Suppressor macrophage treated with lipopolysaccharide for 4 hours (primary cell): ENCODE measurements around the gene GUSB.
"Not testable (repeated sequence)": the region's sequence is repeated elsewhere in the genome, so short reads cannot be mapped to it uniquely, and the experiment has no call there.

ENCODE experiments used
- DNase-seq: peaks from one replicate; pipeline ENCODE4 v3.0.0-alpha.2; 2020

The GUSB gene

GRCh38 chr7:65974876-65975275 lies 7.1 kb downstream of the GUSB start:
- DNase-seq = no peak

GRCh38 chr7:65974191-65974801 lies 7.7 kb downstream of the GUSB start:
- no peak for DNase-seq

GRCh38 chr7:65972976-65973375 lies 9.0 kb downstream of the GUSB start:
- DNase-seq = no peak

- DNase-seq = no peak
Observed at GRCh38 chr7:65971021-65971420, 11.0 kb downstream of the GUSB start.

- DNase-seq = no peak
Observed at GRCh38 chr7:65968256-65969185, 13.5 kb downstream of the GUSB start.

GRCh38 chr7:65967361-65968155 lies 14.5 kb downstream of the GUSB start:
- DNase-seq = no peak

GRCh38 chr7:65966146-65966545 lies 15.9 kb downstream of the GUSB start:
- no peak for DNase-seq

GRCh38 chr7:65964671-65965070 lies 17.3 kb downstream of the GUSB start:
- not testable (repeated sequence) for DNase-seq

GRCh38 chr7:65962033-65962432 lies 20.0 kb downstream of the GUSB start:
- DNase-seq = no peak

GRCh38 chr7:65960351-65961074 lies 21.5 kb downstream of the GUSB start:
- DNase-seq = no peak

- DNase-seq = no peak
Observed at GRCh38 chr7:65955718-65956117, 26.3 kb downstream of the GUSB start.

GRCh38 chr7:65953890-65954450 lies 28.0 kb downstream of the GUSB start:
- DNase-seq = no peak

- no peak for DNase-seq
Observed at GRCh38 chr7:65953001-65953720, 28.9 kb downstream of the GUSB start.

- DNase-seq = no peak
Observed at GRCh38 chr7:65951837-65952578, 30.0 kb downstream of the GUSB start.

GRCh38 chr7:65946904-65947303 lies 35.1 kb downstream of the GUSB start:
- peak; percentile 20 for DNase-seq

GRCh38 chr7:65945787-65946186 lies 36.2 kb downstream of the GUSB start:
- not testable (repeated sequence) for DNase-seq

GRCh38 chr7:65938336-65938895 lies 43.6 kb downstream of the GUSB start:
- no peak for DNase-seq

GRCh38 chr7:65937296-65937695 lies 44.7 kb downstream of the GUSB start:
- no peak for DNase-seq

- no peak for DNase-seq
Observed at GRCh38 chr7:65931685-65932084, 50.3 kb downstream of the GUSB start.
